Glomerular visceral epithelial cell (primary cell): ENCODE measurements around the gene HOXA7.
A peak's percentile ranks its signal among the peaks of the same experiment; 100 is the strongest.

Source experiments
- DNase-seq: peaks from one replicate; pipeline ENCODE4 v3.0.0-alpha.2; 2016; ENCODE audit errors: extremely low spot score

HOXA7 gene

DNA sequence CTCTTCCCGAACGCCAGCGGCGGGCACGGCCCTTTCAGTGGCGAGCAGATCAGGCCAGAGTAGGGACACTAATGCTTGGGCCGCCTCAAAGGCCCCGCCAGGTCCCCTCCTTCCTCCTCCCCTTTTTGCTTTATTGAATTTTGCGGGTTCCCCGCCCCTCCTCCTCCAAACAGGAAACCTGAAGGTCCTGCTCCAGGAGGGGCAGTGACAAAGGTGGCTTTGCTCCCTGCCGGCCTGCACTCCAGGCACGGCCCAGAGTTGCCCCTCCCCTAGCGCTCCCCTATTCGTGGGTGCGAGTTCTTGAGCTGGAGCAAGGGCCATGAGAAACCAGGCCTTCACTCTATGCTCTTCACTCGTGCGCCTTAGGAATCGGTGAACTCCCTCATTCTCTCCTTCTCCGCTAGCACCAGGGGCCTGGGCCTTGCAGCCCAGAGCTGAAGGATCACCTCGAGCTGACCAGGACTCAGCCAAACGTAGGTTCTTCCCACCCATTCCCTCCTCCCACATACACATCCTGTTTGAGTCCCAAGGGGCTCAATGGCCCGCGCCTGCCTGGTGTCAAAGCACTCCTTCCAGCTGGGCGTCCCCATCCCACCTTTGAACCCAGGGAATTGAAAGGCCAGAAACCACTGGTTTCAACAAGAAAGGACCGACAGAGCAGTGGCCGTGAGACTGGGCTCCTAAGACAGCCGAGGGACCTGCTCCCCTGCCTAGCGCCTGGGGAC lies 8.3 kb downstream of the HOXA7 start:
- DNase-seq: peak; percentile 77

DNA sequence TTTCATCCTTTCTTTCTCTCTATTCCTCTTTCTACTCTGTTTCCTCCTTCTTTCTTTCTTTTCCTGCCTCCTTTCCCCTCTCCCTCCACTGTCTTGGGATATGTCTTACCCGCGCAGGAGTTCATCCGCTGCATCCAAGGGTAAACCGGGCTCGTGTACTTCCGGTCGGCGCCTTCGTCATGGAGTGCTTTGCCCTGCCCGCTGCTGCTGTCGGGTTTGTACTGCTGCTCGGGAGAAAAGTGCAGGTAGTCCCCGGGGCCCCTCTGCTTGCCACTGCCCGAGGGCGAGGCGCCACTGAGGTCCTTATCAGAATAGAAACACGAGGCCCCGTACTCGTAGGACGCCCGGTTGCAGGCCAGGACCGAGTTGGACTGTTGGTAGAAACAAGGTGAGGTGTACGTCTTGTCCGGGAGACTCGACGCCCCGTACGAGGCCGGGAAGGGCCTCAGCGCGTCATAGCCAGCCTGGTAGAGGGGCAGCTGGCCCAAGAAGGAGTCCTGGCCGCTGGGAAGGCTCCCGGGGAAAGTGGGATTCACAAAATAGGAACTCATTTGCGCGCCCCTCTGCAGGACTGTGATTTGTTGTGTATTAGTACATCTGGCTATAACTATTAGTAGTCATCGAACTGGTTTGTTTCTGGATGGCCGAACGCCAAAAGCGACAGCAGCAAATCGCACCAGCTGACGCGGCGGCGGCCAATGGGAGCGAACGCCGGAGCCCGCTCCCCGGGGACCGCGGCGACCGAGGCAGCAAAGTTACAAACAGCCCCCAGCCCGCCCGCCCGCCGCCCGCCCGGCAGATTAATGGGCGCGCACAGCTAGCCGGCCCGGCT lies 9.1 kb downstream of the HOXA7 start, which contains the start of gene HOXA6:
TSS of gene HOXA6 (minus strand) at position 576 of the 832 bp plus-strand sequence. CDS start at position 551, 25 bp downstream.
- DNase-seq: peak; percentile 50

DNA sequence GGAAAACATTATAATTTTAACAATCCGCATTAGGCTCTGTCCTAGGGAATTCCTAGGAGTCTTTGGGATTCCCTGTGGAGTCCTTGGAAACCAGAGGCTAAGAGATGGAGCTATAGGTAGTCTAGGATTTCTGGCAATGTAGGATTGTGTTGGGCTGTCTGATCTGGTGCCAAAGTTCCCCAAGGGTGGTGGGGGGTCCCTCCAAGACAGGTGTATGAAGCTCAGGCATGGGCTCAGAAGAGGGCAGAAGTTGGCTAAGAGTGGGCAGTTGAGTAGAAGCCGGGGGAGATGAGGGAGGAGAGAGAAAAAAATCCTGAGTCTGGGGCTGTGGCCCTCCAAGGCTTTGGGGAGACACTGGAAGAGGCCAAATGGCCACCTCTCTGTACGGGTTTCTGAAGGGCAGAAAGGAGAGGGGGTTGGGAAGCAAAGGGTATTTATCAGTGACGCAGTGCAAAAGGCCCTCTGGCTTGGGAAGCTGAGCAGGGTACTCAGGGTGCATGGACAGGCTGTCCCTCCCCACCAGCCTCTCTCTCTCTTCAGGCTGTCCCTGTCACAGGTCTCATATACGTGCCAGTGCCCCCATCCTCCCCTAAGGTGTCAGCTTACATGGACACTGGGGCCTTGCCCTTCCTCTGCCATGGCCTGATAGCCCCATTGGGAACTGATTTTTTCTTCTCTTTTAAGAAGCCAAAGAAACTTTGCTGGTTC lies 9.8 kb downstream of the HOXA7 start:
- no peak for DNase-seq

DNA sequence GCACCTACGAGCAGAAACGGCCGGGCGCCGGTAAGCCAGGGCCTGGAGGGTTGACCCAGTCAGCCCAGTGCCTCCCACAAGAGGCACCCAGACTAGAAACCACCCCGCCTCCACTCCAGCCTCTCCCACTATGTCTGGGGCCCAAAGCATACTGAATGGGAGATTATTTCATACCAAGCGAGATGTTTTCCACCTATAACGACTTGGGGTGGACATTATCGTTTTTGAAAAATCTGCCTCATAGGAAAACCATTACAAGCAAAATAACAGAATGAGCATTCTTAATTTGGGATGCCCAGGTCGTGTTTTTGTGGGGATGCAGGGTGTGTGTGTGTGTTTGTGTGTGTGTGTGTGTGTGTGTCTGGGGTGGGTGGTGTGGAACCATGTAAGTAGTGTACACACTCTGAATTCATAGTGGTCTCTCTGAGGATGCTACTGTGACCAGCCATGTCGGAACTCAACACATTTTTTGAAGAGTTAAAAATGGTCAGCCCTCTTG lies 10.5 kb downstream of the HOXA7 start:
- DNase-seq: no peak

DNA sequence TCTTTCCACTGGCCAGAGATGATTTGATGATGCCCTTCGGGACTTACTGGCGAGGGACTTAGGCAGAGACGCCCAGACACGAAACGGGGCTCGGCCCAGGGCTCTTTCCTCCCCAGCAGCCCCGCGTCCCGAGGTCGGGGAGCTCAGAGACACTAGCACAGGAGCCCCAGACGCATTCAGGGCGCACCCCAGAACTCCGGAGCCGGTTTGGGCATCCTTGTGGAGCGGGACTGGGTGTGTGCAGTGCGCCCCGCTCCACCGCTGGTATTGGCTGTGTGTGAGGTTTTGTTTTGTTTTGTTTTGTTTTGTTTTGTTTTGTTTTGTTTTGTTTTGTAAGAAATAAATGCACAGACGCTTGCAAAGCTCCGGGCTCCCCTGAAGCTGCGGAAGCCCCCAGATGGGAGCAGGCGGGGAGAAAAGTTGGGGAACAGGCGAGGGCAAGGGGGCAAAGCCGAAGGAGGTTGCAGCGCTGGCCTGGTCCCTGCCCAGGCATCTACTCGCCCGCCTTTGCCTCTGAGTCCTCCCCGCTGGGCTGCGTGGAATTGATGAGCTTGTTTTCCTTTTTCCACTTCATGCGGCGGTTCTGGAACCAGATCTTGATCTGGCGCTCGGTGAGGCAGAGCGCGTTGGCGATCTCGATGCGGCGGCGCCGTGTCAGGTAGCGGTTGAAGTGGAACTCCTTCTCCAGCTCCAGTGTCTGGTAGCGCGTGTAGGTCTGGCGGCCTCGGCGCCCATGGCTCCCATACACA lies 11.1 kb downstream of the HOXA7 start:
- no peak for DNase-seq

DNA sequence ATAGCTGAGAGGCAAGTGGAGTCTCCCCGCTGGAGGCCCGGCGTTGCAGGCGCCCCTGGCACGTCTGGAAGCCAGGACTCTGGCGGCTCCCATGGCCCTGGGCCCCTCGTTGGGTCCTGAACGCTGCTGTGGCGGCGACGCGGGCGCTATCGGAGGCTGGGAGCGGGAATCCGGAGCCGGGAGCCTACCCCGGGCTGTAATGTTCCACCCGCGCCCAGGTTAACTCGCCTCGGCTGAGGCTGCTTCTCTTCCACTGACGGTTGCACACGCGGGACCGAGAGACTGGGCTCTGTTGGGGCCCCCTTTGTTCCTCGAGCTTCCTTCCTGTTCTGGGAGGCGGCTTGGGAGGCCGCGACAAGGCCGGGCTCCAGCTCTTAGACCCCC lies 11.7 kb downstream of the HOXA7 start:
- no peak for DNase-seq

DNA sequence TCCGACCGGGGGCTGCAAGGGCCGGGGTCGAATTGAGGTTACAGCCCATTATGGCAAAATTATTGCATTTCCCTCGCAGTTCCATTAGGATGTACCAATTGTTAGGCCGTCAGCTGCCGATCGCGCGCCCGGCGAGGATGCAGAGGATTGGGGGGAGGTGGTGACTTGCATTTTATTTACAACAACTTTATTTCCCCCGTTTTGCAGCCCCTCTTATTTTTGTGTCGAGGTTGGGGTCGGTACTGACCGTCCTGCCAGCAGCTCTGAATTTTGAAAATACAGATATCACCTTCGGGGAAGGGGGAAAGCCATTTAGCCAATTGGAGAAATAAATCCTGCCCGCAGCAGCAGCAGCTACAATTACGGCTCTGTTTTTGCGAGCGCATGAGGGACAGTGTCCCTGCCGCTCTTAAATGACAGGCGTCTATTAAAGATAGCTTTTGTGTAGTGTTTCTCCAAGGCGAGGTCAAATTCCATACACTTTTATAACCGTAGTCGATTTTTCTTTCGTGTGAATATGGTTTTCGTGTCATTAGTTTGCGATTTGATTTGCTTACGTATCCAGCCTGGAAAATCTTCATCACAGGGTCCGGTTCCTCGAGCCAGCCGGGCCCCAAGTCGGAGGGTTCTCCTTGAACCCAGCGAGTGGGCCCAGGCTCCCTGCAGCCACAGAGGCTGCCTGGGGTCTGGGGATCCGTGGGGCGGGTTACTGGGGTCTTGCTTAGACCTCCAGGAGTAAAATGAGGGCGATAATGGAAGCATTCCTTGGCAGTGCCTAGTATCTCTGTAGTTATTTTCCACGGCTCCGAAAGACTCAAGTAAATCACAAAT lies 12.3 kb downstream of the HOXA7 start:
- no peak for DNase-seq

DNA sequence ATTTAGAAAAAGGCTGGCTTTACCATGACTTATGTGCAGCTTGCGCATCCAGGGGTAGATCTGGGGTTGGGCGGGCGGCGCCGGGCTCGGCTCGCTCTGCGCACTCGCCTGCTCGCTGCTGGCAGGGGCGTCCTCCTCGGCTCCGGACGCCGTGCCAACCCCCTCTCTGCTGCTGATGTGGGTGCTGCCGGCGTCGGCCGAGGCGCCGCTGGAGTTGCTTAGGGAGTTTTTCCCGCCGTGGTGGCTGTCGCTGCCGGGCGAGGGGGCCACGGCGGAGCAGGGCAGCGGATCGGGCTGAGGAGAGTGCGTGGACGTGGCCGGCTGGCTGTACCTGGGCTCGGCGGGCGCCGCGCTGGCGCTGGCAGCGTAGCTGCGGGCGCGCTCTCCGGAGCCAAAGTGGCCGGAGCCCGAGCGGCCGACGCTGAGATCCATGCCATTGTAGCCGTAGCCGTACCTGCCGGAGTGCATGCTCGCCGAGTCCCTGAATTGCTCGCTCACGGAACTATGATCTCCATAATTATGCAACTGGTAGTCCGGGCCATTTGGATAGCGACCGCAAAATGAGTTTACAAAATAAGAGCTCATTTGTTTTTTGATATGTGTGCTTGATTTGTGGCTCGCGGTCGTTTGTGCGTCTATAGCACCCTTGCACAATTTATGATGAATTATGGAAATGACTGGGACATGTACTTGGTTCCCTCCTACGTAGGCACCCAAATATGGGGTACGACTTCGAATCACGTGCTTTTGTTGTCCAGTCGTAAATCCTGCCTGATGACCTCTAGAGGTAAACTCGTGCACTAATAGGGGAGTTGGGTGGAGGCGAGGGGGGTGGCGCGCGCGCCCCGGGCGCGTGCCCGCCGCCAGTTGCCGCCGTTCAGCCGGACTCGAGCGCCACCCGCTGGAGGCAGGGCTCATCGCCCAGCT lies 13.2 kb downstream of the HOXA7 start, which contains the start of gene HOXA5:
TSS of gene HOXA5 (minus strand) at position 659 of the 927 bp plus-strand sequence. CDS start at position 585, 74 bp downstream.
- peak; percentile 94 for DNase-seq

DNA sequence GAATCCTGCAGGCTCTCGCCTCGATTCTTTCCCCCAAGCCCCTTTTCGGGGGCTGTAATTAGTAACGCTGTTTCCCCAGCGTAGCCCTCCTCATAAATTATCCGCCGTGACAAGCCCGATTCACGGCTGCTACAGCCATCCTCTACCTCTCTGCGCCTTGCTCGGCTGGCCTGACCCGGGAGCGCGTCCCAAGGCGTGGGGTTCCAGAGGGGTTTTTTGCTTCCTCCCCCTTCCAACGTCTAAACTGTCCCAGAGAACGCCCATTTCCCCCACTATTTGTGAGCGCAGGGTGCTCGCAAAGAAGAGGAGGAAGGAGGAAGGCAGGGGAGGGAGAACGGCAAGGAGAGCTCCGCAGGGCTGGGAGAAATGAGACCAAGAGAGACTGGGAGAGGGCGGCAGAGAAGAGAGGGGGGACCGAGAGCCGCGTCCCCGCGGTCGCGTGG lies 13.9 kb downstream of the HOXA7 start:
- DNase-seq: no peak

DNA sequence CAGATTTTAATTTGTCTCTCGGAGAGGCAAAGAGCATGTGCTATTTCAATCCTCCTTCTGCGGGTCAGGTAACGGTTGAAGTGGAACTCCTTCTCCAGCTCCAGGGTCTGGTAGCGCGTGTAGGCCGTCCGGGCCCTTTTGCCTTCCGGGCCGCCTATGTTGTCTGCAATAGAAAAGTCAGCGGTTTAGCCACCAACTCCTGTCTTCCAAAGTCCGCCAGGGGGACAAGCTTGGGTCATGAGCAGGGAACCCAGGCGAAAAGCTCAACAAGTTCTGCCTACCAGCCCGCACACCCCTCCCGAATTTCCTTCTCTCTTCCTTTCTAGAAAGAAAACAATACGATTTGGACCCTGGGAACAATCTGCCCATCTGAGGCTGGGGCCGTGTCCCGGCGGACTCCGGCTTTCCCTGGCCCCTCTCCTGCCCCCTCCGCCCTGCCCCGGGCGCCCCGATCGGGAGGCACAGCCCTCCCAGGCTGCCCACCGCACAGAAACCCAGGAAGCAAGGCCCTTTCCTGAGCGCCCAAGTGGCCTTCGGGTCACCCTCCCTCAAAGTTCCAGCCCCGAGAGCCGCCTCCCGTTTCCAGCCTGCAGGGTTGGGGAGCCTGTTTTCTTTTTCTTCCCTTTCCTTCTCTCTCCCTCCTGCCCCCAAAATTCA lies 14.4 kb downstream of the HOXA7 start:
- DNase-seq: peak; percentile 64

DNA sequence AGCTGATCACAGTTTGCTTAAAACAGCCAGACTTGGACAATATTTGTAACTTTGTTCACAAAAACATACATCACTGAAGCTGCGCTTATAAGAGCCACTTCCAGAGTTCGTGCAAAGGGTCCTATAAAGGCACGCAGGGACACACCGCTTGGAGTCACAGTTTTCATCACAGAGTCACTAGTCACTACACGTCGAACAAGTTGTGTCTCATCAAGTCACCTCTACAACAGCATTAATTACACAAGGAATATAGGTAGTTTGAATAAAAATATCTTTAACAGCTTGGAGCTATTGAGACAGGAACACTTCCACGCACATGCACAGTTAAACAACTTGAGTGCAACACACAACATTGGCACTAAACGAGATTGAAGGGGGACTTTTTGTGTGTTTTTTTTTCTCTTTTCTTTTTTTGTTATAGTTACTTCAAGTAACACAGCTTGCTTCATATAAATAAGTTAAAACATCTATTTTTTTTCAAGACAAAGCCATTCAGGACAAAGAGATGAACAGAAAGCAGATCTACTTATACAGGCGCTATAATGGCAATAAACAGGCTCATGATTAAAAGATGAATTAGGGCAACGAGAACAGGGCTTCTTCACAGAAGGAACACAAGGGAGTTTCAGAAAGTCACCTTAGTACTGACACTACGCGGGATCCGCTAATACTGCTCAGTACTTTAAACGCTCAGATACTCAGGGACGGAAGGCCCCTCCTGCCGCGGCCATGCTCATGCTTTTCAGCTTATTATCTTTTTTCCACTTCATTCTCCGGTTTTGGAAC lies 15.1 kb downstream of the HOXA7 start:
- DNase-seq: no peak

DNA sequence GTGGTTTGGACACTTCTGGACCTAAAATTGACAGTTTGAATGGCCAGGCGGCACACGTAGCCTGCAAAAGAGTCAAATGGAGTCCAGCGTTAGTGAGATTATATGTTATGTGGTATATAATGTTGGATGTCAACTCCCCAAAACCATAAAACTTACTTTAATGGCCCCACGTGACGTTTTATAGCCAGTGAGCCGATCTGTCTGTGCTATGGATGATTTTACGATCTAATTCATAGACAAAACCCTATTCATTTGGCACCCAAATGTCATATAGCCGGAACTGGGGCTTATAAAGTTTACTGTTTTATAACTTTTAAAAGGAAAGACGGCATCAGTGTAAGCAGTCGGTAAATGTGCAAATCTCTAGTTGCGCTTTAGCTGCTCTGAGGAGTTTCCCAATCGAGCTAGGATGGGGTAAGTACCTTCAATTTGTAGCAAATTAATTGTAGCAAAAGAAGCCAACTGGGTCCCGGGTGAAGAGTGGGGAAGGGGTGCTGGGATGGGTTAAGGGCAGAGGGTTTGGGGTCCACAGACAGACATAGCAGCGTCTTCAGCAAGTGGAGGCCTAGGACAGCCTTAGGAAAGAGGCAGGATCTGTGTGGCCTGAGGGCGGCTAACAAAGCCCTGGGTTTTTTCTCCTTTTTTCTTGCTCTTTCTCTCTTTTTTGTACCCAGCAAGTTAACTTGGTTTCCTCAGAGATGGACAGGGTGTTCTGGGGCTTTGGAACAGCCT lies 16.2 kb downstream of the HOXA7 start:
- no peak for DNase-seq

DNA sequence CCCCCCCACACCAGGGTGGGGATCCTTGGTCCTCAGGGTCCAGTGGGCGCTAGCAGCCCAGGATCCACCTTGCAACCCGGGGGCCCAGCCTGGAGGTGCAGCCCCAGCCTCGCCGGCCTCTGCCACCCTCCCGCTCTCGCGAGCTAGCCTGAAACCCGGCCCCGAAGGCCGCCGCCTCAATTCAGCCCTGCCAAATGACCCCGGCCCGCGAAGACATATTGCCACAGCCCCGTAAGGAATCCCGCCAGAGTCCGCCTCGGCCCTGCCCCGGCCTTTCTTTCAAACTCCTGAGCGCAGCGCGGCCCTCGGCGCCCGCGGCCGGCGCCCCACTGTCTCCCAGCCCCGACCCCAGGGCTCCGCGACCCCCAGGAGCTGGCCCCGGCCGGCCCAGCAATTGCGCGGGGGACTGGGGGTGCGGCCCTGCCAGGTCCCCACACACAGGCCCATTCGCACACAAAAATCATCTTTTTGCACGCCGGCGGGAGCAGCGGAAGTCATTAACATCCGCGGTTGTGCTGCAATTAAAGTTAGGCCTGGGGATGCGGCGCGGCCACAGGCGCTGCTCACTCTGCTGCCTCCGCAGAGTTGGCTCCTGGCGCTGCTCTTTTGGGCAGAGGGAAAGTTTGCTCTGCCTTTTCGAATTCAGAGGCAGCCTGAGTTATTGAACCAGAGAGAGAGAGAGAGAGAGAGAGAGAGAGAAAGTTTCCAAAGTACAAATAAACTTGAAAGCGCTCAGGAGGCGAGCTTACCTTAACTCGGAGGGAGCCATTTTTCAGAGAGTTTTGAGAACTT lies 16.9 kb downstream of the HOXA7 start:
- no peak for DNase-seq

DNA sequence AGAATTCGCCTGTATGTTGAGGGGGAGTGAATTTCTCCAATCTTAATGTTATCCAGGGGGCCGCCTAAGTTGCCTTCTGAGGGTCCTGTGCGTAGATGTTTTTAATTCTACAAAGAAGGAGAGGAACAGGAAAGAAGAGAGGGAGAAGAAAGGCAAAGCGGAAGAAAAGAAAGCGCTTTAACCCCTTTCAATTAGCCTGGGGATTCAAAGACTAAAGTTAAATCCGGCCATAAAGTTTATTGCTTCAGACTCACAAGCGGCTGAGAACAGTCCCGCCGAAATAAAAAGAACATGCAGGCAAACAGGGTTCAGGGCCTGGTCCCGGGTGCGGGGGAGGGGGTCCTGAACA lies 17.5 kb downstream of the HOXA7 start:
- no peak for DNase-seq

DNA sequence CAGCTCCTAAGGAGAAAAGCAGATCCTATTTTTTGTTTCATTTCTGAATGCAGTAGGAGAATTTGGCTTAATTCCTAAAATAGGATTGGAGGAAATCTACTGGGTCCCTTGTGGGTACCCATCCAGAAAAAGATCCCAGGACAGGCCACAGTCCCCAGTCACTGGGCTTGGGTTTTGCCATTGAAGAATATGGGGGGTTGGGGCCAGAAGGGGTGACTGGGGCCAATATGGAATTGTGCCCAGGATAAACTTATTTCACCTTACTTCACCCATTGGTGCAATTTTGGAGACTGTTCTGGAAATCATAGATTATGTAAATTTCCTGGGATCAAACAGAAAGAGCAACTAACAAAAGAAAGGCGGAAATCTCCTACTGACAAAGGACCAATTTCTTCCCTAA lies 18.0 kb downstream of the HOXA7 start:
- no peak for DNase-seq

DNA sequence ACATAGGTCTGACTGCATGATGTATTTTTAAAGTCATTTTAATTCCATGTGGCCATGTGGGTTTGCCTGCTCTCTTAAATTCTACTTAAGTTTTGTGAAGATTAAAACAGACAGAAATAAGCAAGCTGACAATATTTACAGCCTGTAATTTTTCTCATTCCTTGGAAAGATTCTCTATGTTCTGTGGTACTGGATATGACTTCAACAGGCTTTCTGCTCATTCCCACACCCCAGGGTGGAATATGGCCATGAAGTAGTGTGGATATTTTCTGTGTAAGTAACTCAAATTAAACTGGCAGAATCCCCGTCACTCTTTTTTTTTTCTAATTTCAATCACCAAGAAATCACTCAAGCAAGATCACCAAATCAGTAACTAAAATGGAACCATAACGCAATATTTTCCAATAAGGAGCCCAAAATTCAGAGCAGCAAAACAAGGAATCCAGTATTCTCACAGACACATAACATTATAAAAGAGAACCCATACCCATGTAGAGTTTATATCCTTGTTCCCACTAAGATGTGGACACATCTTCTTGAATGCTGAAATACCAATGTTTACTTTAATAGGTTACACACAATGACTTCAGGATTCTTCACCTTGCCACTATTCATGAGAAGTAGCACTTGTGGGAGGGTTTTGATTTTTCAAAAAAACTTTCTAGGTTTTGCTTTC lies 18.7 kb downstream of the HOXA7 start:
- DNase-seq: no peak
